ENCODE data around the gene TMEM108.

Gene TMEM108

DNA sequence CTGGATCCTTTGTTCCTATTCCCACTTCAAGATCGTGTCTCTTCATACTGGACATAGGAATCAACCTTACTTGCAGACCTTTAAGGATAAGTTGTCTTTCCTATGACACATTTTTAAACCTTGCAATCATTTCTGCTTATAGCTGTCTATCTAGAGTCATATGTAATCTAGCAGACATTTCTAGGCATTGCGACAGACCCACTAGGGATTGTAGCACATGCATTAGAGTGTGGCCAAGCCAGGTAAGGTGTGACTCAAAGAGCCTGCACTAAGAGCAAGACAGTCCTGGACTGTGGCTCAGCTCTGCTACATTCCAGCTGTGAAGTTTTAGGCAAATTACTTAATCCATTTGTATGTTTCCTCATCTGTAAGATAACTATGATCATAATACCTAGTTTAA, 322.8 kb downstream of the TMEM108 start:
- no peak for DNase-seq (ENCODE audit: low spot score)

DNA sequence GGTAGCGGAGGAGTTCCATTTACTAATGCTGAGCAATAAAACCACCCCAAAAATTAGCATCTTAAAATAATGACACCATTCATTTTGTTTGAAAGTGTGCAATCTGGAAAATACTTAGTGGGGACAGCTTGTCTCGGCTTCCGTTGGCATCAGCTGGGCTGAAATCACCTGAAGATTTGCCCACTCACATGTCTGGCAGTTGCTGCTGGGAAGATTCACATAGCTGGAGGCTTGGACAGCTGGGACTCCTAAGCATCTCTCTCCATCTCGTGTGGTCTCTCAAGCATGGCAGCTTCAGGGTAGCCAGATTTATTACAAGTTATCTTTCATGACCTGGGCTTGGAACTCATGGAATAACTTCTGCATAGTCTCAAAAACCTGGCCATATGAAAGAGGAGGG, 323.2 kb downstream of the TMEM108 start:
- DNase-seq (ENCODE audit: low spot score) = no peak

DNA sequence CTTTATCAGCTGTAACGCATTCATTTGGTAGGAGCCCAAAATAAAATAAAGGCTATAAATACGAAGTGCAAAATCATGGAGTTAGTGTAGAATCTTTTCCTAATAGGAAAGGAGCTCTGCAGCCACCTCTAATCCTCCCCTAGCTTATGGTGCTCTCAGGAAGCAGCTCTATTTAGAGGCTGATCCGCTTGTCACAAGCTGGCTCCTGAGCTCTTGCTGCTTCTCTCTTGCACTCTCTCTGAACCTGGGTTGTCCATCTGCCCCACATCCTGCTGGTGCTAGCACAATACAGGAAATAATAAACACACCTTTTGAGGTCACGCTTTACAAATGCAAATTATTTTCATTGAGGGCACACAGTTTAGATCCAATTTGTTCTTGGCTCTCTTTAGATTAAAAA, 324.3 kb downstream of the TMEM108 start:
- no peak for DNase-seq (ENCODE audit: low spot score)

DNA sequence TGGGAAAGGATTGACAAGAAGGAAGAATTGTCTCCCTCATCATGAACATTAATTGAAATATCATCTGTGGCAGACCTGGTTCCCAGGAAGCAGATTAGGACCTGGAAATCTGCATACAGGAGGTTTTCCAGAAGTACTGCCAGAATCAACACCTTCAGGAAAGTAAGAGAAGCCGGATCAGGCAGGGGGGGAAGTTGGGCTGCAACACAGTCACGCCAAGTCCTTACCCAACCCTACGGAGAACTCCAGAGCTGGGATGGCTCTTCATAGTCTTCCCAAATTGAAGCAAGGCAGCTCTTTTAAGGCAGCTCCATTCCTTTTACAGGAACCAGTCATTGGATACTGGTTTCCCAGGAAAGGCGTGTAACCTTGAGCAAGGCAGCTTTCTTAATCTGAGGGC, 326.5 kb downstream of the TMEM108 start:
- DNase-seq (ENCODE audit: low spot score) = no peak

DNA sequence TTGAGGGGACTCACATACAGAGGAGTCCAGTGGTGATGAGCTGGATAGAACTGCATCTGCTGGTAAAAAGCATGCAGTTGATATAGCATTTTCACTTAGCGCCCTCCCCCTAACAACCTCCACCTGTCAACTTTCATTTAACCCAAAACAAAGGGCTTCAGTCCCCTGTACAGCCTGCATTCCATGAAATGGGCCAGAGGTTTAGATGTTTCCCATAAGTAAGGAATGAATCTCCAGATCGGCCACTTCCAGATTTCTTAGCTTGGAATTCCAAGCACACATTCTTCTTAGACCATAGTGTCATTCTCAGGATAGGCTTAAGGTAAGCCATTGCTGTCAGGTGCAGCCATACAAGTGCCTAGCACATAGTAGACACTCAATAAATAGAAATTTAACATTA, 328.7 kb downstream of the TMEM108 start:
- no peak for DNase-seq (ENCODE audit: low spot score)

DNA sequence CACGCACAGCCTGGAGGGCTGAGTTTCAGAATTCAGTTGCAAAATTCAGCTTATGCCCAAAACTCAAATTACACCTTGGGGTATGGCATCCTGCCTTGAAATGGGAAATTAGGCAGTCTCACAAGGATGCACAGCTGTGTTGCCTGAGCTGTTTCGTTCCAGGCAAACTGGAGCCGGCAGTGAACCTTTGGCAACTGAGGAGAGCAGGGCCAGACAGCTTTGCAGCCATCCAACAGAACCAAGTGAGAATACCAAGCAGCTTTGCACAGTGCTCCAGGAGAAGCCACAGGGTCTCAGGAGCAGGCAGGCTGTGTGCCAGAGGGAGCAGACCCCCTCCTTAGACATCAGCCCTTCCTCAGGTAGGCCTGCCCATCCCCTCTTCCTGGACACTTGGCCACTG, 329.2 kb downstream of the TMEM108 start:
- DNase-seq (ENCODE audit: low spot score) = no peak

DNA sequence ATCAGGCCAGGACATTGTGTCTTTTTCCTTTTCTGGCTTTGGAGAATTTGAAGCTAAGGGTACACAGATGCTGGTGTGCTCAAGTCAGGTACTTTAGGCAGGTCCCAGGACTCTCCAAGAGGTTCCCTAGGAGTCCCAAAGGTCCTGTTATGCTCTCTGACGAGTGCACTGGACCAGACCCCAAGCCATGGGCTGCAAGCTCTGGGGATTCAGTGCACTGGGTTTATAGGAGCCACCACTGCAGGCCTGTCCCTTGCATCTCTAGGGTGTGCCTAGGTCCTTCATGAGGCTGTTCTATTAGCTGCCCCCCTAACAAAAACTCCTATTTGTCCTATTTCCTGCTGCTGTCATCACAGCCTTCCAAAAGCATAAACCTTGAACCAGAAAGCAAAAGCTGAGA, 329.8 kb downstream of the TMEM108 start:
- no peak for DNase-seq (ENCODE audit: low spot score)

DNA sequence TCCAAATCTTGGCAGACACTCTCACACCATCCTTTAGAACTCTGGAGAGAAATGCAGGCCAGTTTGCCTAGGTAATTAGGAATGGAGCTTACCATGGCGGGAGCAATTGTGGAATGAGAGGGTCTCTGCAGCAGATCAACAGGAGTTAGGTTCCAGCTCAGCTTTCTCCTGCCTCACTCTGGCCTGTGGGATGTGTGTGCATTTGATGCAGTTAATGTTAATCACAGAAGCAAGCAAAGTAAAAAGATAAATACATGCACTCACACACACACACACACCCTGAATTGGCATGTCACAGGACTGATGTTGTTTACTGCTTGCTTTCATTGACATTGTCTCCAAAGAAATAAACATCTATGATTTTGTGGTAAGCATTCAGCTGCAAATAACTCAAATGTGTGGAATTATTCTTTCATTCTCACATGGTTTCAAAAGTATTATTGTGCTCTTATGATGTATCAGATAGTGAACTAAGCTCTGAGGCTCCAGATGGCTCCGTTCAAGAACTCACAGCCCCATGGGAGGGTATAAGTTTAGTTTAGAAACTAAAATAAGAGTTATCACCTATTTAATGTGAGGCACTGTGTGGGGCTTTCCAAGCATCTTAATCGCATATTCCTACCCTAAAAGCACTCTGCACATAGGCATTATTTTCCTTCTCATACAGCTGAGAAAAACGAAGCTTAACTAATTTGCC, 330.3 kb downstream of the TMEM108 start:
- no peak for DNase-seq (ENCODE audit: low spot score)

DNA sequence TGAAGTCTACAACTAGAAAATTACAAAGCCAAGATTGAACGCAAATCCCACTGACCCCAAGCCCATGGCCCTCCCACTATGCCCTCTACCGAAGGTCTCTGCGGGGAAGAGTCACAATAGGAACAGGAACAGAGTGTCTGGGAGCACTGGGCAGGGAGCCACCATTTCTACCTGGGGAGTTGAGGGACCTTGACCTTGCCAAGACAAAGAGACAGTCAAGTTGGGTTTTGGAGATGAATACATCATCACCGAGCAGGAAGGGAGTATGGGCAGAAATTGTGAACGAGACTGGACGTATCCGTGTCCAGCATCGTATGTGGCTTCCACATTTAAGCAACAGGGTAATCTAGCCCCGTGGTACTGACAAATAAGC, 330.9 kb downstream of the TMEM108 start:
- DNase-seq (ENCODE audit: low spot score) = no peak

DNA sequence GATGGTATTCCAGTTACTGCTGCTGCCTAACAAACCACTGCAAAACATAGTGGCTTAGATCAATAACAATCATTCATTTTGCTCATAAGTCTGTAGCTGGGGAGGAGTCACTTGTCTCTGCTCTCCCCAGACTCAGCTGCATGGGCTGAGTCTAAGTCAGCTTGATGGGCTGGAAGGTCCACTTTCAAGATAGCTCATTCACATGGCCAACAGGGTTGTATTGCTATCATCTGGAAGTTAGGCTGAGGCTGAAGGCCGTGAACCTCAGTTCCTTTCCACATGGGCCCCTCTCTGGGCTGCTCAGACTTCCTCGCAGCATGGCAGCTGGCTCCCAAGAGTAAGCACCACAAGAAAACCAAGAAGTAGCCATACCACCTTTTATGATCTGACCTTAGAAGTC, 333.0 kb downstream of the TMEM108 start:
- no peak for DNase-seq (ENCODE audit: low spot score)

DNA sequence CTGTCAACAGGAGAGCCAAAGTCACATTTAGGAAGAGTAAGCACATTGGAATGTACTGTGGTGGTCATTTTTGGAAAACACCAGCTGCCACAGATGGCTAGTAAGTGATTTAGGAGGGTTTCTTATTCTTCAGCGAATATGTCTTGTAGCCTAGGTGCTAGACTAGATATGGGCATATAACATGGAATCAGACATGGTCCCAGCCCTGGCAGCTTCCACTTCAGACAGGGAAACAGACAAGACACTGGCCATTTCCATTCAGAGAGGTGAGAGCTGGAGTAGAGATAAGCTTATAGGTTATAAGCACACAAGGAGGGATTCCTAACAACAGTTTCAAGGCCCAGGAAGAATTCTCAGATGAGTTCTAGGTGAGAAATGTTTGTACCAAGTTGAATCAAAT, 333.5 kb downstream of the TMEM108 start:
- DNase-seq (ENCODE audit: low spot score) = no peak

DNA sequence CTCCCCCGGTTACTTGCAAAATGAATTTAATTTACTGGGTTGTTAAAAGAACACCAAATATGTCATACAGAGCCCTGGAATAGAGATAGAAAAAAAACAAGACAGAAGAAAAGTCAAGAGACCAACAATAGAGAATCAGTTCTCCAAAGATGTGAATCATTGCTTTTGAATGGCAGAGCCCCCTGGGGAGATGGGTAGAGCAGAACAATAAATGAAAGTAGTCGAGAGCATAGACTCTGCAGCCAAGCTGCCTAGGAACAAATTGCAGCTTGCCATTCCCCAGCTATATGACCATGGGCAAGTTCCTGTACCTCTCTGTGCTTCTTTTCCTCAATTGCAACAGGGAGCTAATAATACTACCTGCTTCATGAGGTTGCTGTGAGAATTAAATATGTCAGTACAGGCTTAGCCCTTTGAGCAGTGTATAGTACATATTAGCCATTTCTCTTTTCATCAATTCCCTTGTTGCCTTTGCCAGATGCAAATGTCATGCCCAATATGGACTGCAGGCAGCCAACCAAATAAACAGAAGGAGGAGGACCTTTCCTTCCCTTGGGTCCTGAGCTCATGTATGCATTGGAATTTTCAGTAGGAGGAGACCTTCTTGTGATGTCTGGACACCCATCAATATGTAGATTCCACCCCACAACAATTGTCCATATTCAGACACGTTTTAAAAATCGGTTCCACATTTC, 336.7 kb downstream of the TMEM108 start:
- DNase-seq (ENCODE audit: low spot score) = no peak

DNA sequence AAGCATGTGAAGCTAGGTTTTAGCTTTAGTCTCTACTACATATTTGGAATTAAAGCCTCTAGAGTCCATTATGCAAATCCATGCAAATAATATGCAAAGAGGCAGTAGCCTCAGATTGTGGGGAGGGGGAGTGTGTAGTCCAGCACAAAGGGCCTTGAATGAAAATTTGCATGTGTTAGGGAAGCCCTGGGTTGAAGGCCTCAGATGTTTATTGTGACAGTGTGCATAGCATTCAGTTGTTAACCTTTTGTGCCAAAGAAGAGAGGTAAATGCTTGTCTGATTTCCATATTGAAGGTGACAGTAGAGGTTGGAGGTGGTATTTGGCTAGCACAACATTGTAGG, 337.2 kb downstream of the TMEM108 start:
- DNase-seq (ENCODE audit: low spot score) = no peak

DNA sequence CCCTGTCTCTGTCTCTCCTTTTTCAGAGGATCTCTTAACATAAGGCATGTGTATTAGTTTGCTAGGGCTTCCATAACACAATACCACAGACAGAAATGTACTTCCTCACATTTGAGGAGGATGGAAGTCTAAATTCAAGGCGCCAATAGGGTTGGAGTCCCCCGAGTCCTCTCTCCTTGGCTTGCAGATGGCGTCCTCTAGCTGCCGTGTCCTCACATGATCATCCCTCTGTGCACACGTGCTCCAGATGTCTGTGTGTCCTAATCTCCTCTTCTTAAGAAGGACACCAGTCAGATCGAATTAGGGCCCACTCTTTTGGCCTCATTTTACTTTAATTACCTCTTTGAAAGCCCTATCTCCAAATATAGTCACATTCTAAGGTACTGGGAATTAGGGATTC, 338.6 kb downstream of the TMEM108 start:
- DNase-seq (ENCODE audit: low spot score) = no peak

DNA sequence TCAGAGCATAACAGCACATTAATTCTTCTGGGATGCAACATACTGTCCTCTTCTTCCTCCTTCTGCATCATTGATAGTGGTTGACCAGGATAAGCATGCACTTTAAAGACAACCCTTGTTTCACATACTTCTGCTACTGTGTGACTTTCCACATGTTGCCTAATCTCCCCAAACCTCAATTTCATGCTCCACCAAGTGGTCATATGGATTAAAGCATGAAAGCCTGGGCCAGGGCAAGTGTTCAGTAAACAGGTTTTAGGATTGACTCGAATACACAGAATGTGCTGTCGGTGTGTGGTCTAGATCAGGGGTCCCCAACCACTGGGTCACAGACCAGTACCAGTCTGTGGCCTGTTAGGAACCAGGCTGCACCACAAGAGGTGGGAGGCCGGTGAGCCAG, 339.2 kb downstream of the TMEM108 start:
- peak; percentile 55 for DNase-seq (ENCODE audit: low spot score)

DNA sequence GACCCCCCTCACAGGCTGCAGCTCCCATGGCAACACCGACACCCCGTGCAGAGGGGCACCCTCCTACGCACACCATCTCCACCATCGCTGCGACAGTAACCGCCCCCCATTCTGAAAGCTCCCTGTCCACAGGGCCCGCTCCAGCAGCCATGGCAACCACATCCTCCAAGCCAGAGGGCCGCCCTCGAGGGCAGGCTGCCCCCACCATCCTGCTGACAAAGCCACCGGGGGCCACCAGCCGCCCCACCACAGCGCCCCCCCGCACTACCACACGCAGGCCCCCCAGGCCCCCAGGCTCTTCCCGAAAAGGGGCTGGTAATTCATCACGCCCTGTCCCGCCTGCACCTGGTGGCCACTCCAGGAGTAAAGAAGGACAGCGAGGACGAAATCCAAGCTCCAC, 341.7 kb downstream of the TMEM108 start:
- DNase-seq (ENCODE audit: low spot score) = no peak

DNA sequence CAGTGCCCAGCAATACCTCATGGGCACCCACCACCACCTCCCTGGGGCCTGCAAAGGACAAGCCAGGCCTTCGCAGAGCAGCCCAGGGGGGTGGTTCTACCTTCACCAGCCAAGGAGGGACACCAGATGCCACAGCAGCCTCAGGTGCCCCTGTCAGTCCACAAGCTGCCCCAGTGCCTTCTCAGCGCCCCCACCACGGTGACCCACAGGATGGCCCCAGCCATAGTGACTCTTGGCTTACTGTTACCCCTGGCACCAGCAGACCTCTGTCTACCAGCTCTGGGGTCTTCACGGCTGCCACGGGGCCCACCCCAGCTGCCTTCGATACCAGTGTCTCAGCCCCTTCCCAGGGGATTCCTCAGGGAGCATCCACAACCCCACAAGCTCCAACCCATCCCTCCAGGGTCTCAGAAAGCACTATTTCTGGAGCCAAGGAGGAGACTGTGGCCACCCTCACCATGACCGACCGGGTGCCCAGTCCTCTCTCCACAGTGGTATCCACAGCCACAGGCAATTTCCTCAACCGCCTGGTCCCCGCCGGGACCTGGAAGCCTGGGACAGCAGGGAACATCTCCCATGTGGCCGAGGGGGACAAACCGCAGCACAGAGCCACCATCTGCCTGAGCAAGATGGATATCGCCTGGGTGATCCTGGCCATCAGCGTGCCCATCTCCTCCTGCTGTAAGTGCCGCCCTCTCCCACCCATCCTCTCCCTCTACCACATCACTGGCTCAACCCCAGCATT, 342.5 kb downstream of the TMEM108 start:
- no peak for DNase-seq (ENCODE audit: low spot score)

DNA sequence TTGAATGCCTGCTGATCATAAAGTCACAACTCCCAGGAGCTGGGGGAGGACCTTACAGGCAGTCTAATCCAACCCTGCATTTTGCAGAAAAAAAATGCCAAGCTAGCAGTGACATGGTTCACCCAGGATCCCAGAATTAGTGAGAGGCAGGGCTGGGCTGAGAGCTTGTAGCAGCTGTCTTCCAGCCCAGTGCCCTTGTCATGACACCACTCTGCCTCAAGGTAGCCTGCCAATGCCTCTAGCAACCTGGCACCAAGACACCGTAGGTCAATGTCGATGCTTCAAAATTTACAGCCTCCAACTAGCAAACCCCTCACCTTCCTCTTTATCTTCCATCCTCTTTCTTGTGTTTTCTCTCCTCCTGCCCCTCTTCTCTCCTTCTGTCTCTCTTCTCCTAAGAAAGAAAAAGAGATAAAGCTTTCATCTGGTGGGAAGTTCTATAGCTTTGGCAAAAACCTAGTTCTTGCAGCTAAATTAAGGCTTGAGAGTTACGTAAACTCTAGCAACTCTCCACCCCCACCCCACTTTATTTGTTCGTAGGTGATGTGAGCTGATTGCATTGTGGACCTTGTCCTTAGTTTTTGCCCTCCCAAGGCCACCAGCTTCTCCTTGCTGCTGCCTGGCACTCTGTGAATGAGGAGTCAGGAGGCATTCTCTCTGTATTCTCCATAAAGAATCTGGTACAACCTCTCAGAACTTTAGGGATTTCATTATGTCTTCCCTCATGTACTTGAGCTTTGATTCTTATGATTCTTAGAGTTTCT, 343.3 kb downstream of the TMEM108 start:
- DNase-seq (ENCODE audit: low spot score) = no peak

DNA sequence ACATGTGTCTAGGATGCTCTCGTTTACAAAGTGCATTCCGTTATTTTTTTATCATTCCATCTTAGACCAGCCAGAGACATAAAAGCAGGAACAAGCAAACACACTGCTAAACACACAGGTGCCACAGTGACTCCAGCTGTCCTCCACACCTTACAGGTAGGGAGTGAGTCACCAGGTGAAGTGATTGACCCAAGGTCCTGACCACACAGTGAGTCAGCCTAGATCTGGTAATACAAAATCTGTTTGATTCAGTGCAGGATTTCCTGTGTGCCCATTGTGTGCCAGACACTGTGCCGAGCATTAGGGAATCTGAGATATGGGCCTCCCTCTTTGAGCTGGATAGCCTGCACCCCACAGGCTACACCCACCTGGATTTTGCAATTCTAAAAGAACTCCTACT, 345.0 kb downstream of the TMEM108 start:
- DNase-seq (ENCODE audit: low spot score) = no peak

DNA sequence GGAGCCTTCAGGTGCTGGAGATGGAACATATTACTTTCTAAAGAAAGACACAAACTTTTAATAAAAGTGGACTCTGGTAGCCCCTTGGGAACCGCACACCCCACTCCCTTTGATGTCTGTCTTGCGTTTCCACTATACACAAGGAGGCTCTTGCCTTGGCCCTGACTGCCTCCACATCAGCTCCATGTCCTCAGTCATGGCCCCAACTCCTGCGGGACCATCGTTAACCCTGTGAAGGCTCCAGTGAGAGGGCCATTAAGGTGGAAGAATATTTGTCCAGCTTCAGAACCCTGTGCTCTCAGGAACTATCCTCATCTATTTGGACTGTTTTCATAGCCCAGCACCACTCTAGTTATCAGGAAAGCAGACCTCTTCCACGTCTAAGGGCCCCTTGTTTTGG, 345.6 kb downstream of the TMEM108 start:
- no peak for DNase-seq (ENCODE audit: low spot score)

DNA sequence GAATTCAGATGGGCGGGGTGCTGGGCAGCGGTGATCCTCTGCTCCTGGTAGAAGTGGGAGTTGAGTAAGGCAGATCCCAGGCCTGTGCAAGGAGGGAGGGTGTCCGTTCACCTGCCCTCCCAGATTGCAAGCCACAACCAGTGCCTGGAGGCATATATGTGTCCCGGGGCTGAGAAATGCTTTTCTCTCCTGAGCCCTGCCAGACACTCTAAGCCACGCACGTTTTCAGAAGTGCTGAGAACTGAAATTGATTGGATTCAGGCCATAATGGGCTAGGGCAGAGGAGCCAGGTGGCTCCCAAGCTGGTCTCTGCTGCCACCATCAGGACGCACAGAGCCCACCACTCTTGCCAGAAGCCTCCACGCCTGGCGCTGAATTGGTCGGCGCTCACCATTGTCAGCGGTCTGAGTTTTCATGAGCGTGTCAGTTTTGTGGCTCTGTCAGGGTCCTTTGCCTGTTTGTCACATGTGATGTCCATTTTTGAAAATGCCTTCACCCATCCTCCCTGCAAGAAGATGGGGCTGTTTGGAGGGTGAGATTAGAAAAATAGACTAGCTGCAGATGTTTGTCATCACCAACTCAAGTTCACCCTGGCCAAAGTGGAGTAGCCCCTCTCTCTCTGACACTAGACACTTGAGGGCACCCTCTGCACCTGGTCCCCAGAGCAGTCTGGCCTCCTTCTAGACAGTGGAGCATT, 346.3 kb downstream of the TMEM108 start:
- DNase-seq (ENCODE audit: low spot score) = peak; percentile 81

DNA sequence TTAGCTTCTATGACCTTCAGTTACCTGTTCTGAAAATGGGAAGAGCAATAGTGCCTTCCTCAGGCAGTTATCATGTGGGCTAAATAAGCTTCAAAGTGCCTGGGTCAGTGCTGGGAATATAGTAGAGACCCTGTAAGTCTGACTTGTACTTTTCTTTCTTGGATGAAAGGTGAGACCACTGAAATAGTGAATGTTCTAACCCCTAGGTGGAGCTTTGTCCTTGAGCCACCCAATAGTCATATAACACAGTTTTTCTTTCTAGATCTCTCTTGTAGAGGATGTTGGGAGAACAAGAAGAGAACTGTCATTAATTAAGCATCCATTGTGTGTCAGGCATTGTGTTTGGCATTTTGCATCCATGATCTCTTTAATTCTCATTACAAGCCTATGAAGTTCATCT, 348.7 kb downstream of the TMEM108 start:
- DNase-seq (ENCODE audit: low spot score) = no peak

Measured in iPS-NIHi11 (cell line).